NB4 (cell line): ENCODE measurements around the gene OARD1.

Source experiments
- TF ChIP-seq, protein P1 (sequence below): IDR thresholded peaks from 2 replicates; pipeline ENCODE4 v1.6.1; 2011; ENCODE audit warnings: low read depth, low read length
- TF ChIP-seq, protein P2 (sequence below): IDR thresholded peaks from one replicate; pipeline ENCODE4 v1.5.1; 2012; ENCODE audit warnings: low read depth, low read length

DNA sequence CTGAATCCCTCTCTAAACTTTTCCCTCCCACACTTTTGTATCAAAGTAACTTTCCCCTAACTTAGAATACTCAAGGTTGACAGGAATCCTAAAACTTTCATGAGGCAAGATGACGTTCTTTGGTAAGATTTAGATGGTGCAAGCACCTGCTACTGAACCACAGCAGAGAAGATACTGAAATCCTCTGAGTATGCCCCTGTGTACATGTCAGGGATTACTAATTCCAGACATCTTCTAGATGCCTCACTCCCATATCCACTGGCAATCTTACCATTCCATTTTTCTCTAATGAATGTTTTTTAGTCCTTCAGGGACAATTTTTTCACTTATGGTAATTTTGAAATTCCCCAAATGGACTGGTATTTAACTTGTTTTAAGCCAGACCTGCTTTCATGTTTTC, 10.1 kb downstream of the OARD1 start:
- TF ChIP-seq, protein P1, sequence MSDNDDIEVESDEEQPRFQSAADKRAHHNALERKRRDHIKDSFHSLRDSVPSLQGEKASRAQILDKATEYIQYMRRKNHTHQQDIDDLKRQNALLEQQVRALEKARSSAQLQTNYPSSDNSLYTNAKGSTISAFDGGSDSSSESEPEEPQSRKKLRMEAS, result no peak
- TF ChIP-seq, protein P2, sequence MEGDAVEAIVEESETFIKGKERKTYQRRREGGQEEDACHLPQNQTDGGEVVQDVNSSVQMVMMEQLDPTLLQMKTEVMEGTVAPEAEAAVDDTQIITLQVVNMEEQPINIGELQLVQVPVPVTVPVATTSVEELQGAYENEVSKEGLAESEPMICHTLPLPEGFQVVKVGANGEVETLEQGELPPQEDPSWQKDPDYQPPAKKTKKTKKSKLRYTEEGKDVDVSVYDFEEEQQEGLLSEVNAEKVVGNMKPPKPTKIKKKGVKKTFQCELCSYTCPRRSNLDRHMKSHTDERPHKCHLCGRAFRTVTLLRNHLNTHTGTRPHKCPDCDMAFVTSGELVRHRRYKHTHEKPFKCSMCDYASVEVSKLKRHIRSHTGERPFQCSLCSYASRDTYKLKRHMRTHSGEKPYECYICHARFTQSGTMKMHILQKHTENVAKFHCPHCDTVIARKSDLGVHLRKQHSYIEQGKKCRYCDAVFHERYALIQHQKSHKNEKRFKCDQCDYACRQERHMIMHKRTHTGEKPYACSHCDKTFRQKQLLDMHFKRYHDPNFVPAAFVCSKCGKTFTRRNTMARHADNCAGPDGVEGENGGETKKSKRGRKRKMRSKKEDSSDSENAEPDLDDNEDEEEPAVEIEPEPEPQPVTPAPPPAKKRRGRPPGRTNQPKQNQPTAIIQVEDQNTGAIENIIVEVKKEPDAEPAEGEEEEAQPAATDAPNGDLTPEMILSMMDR, result no peak
